Endothelial cell of umbilical vein (primary cell): ENCODE results near the gene GFOD1.

Experiments
- CTCF ChIP-seq, 2 donors: IDR thresholded peaks; 1 replicate in 1 of 2; 2 replicates in 1 of 2; pipeline ENCODE4 v1.5.1; 2011; ENCODE audit warnings: low read length in 2 of 2, mild to moderate bottlenecking in 2 of 2, moderate library complexity in 2 of 2, control low read depth in 1 of 2, inconsistent platforms in 1 of 2, low read depth in 1 of 2; ENCODE audit not compliant: insufficient read depth in 1 of 2; ENCODE audit errors: extremely low read depth in 1 of 2
- EZH2 ChIP-seq: IDR thresholded peaks from 2 replicates; pipeline ENCODE4 v1.6.1; 2012; ENCODE audit warnings: borderline replicate concordance, low read depth, mild to moderate bottlenecking, moderate library complexity, low read length, inconsistent platforms; ENCODE audit not compliant: severe bottlenecking
- GATA2 ChIP-seq: IDR thresholded peaks from 2 replicates; pipeline ENCODE4 v1.7.0; 2011; ENCODE audit warnings: low read depth, mild to moderate bottlenecking, moderate library complexity, mixed read lengths, low read length; ENCODE audit not compliant: insufficient read length, insufficient read depth
- JUN ChIP-seq: IDR thresholded peaks from 2 replicates; pipeline ENCODE4 v1.6.1; 2011; ENCODE audit warnings: borderline replicate concordance, low read depth; ENCODE audit not compliant: insufficient read length, insufficient read depth
- MAX ChIP-seq: IDR thresholded peaks from 2 replicates; pipeline ENCODE4 v1.6.1; 2011; ENCODE audit not compliant: insufficient read depth, insufficient read length
- POLR2A ChIP-seq: IDR thresholded peaks from 2 replicates; pipeline ENCODE4 v1.6.1; 2012; ENCODE audit warnings: low read depth, mild to moderate bottlenecking, control low read depth, low read length
- POLR2AphosphoS5 ChIP-seq: IDR thresholded peaks from 2 replicates; pipeline ENCODE4 v1.6.1; 2012; ENCODE audit warnings: low read depth, mild to moderate bottlenecking, control low read depth, low read length, moderate library complexity; ENCODE audit not compliant: insufficient read depth

- TF ChIP-seq CTCF (IDR thresholded peaks at IDR 0.05; ENCODE audit: extremely low read depth in 1 of 2, insufficient read depth in 1 of 2, low read depth in 1 of 2, low read length in 2 of 2): no peak
- no peak for TF ChIP-seq MAX
- no peak for TF ChIP-seq POLR2A
- TF ChIP-seq POLR2AphosphoS5: no peak
- TF ChIP-seq EZH2: no peak
- TF ChIP-seq GATA2: no peak
- no peak for TF ChIP-seq JUN
Observed at GRCh38 chr6:13359287-13359686, 128.1 kb downstream of the GFOD1 start.
